CD4-positive, alpha-beta T cell (primary cell): ENCODE measurements around the gene PKIG. TPM values are rescaled to one million over a fixed set of nuclear protein-coding genes. Genes with fewer than 3 reads are reported as not detected.

Experiments used
- ATAC-seq: fragments of 200-7000 bp; cut with Tn5 transposase; one replicate; pipeline ENCODE4 v1.10.0; 2022; ENCODE audit warnings: mild to moderate bottlenecking; ENCODE audit not compliant: poor library complexity
- CTCF ChIA-PET: fragments of 350-600 bp; sonication (Branson Sonifier 250); formaldehyde crosslinking; loops from one replicate; lab custom pipeline; 2021; ENCODE audit warnings: antibody characterized with exemption, inconsistent platforms; lab: Charles Lee
- POLR2A ChIA-PET: fragments of 350-600 bp; sonication (Branson Sonifier 250); formaldehyde crosslinking; loops from one replicate; lab custom pipeline; 2021; ENCODE audit warnings: antibody characterized with exemption, inconsistent platforms; lab: Charles Lee
- DNase-seq, 14 experiments: peaks; one replicate each; pipeline ENCODE4 v3.0.0-alpha.2; 2013 to 2020; ENCODE audit warnings: mixed read lengths in 2 of 14
- H3K27ac ChIP-seq, 2 donors: one replicate each; pipeline versions ENCODE4 v1.5.1 to v1.7.0; 2013; ENCODE audit warnings: low read length in 2 of 2, low read depth in 1 of 2, mild to moderate bottlenecking in 1 of 2
- H3K27me3 ChIP-seq, 2 experiments: 1 replicate in 1 of 2; 2 replicates in 1 of 2; pipeline versions ENCODE4 v1.6.1 to v1.7.0; 2013; ENCODE audit warnings: low read length in 2 of 2, control low read depth in 1 of 2, mild to moderate bottlenecking in 1 of 2, moderate library complexity in 1 of 2; ENCODE audit not compliant: insufficient read depth in 2 of 2, control insufficient read depth in 1 of 2
- H3K36me3 ChIP-seq: one replicate; pipeline ENCODE4 v1.6.1; 2013; ENCODE audit warnings: low read length, control low read depth; ENCODE audit not compliant: insufficient read depth
- H3K4me1 ChIP-seq: one replicate; pipeline ENCODE4 v1.6.1; 2013; ENCODE audit warnings: low read length, control low read depth; ENCODE audit not compliant: insufficient read depth
- H3K4me3 ChIP-seq: one replicate; pipeline ENCODE4 v1.5.1; 2013; ENCODE audit warnings: mild to moderate bottlenecking, low read length, moderate library complexity
- H3K9me3 ChIP-seq, 2 experiments: 1 replicate in 1 of 2; 2 replicates in 1 of 2; pipeline versions ENCODE4 v1.6.1 to v1.7.0; 2013; ENCODE audit warnings: low read length in 2 of 2, mild to moderate bottlenecking in 2 of 2, control low read depth in 1 of 2, moderate library complexity in 1 of 2; ENCODE audit not compliant: control insufficient read depth in 1 of 2, insufficient read depth in 1 of 2
- H3K27ac Mint-ChIP-seq: one replicate; pipeline ENCODE4 v1.8.0; 2020; ENCODE audit warnings: mixed read lengths
- H3K27me3 Mint-ChIP-seq: one replicate; pipeline ENCODE4 v1.8.0; 2021; ENCODE audit warnings: mixed read lengths
- H3K36me3 Mint-ChIP-seq: one replicate; pipeline ENCODE4 v1.8.0; 2021; ENCODE audit warnings: low read depth, mixed read lengths
- H3K4me1 Mint-ChIP-seq: one replicate; pipeline ENCODE4 v1.8.0; 2021; ENCODE audit warnings: low read depth, mixed read lengths
- H3K4me3 Mint-ChIP-seq: one replicate; pipeline ENCODE4 v1.8.0; 2020; ENCODE audit warnings: mild to moderate bottlenecking, mixed read lengths
- H3K9me3 Mint-ChIP-seq: one replicate; pipeline ENCODE4 v1.8.0; 2020; ENCODE audit warnings: mixed read lengths
- intact Hi-C, 2 experiments: fragments of 100-400 bp; cut with DNase I in 1 of 2; cut with micrococcal nuclease in 1 of 2; formaldehyde crosslinking; loops; one replicate each; pipeline versions ENCODE4 v1.15.1 to v1.9.0; 2023 to 2025; cut with DNase I, micrococcal nuclease
- total RNA-seq, 174 experiments: library from RNA in 2 of 174; stranded (reverse) in 2 of 174; gene quantifications; one replicate each; pipeline ENCODE4 v1.2.3 and lab custom pipeline; 2021 to 2026
- TF ChIP-seq, protein P1 (sequence below): fragments of 200-600 bp; IDR thresholded peaks from one replicate; pipeline ENCODE4 v1.8.0; 2022; ENCODE audit warnings: antibody characterized with exemption, mild to moderate bottlenecking

Gene PKIG
- total RNA-seq, 2 experiments from 2014 or later = 1.7 to 2.4 TPM

DNA sequence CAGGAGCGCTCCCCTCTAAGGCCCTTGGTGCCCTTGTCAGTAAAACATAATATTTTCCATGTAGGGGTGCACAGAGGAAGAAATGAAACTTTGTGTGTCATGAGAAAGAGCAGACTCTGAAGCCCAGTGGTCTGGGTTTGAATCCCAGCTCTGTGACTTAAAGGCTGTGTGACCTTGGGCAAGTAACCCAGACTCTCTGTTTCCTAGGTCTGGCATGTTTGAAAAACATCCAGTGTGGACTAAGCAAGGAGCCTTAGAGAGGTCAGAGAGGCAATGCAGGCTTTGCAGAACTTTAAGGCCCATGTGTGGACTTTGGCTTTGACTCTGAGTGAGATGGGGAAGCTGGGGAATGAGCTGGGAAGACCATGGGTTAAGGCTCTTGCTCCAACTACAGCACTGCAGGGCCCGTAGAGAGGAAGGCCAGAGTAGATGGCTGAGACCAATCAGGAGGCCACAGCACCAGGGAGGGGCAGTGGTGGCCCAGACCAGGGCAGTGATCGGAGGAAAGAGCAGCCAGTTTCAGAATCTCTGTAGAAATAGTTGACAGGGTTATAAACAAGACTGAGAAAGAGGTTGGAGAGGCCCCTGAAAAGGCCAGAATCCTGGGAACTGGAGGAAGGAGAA, 50.9 kb downstream of the PKIG start:
- Mint-ChIP-seq H3K36me3 (peaks cover 86% of the 10 kb centered on the region), H3K4me3 (no peak overlapping the region), H3K27ac (no peak overlapping the region), H3K9me3 (no peaks in the 10 kb centered on the region), H3K27me3 (no peaks in the 10 kb centered on the region), H3K4me1 (no peaks in the 10 kb centered on the region)
- Histone ChIP-seq H3K36me3 (peaks cover 59% of the 10 kb centered on the region), H3K9me3 (peaks cover 0 to 6% of the 10 kb centered on the region in 2 experiments), H3K4me3 (no peak overlapping the region), H3K4me1 (no peaks in the 10 kb centered on the region), H3K27ac (no peak overlapping the region), H3K27me3 (no peaks in the 10 kb centered on the region)
- intact Hi-C loops = no loop called here
- ATAC-seq (no peak), DNase-seq (no peak)
- ChIA-PET CTCF (no interaction called here), POLR2A (no interaction called here)
- TF ChIP-seq, protein P1, sequence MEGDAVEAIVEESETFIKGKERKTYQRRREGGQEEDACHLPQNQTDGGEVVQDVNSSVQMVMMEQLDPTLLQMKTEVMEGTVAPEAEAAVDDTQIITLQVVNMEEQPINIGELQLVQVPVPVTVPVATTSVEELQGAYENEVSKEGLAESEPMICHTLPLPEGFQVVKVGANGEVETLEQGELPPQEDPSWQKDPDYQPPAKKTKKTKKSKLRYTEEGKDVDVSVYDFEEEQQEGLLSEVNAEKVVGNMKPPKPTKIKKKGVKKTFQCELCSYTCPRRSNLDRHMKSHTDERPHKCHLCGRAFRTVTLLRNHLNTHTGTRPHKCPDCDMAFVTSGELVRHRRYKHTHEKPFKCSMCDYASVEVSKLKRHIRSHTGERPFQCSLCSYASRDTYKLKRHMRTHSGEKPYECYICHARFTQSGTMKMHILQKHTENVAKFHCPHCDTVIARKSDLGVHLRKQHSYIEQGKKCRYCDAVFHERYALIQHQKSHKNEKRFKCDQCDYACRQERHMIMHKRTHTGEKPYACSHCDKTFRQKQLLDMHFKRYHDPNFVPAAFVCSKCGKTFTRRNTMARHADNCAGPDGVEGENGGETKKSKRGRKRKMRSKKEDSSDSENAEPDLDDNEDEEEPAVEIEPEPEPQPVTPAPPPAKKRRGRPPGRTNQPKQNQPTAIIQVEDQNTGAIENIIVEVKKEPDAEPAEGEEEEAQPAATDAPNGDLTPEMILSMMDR = no peak

DNA sequence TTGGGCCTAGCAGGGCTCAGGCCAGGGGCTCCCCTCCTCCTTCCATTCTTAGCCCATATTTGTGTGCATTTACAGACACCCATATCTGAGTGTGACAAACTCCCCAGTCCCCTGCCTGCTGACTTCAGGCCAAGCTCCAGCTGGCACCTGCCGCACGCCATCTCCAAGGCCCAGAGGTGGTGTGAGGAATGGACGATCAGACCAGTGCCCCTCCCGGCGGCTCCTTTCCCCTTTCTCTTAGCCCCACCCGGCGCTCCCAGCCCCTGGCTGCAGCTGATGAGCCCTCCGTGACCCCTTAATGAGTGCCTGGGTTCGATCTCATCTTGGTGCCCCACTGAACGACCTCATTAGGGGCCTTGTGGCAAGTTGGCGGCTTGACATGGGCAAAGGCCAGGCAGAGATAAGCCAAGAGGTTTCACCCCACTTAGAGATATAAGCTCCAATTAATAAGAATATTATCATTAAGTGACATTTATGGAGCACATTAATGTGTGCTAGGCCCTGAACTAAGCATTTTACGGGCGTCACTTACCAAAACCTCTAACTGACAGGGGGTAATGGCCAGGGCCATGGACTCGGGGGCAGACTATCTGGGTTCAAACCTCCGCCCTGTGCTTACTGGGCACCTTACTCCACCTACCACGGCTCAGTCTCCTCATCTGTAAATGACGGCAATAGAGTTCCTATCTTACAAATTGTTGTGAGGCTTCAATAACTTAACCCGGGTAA, 51.7 kb downstream of the PKIG start:
- Histone ChIP-seq H3K27me3 (no peaks in the 10 kb centered on the region), H3K27ac (no peak overlapping the region), H3K4me3 (no peak overlapping the region), H3K9me3 (peaks cover 0 to 6% of the 10 kb centered on the region in 2 experiments), H3K4me1 (no peaks in the 10 kb centered on the region), H3K36me3 (peaks cover 52% of the 10 kb centered on the region)
- Mint-ChIP-seq H3K4me3 (no peak overlapping the region), H3K36me3 (peaks cover 86% of the 10 kb centered on the region), H3K27me3 (no peaks in the 10 kb centered on the region), H3K4me1 (peaks cover 5% of the 10 kb centered on the region), H3K9me3 (no peaks in the 10 kb centered on the region), H3K27ac (no peak overlapping the region)
- intact Hi-C loops = no loop called here
- ATAC-seq (no peak), DNase-seq (no peak)
- CTCF ChIA-PET = no interaction called here
- POLR2A ChIA-PET = no interaction called here
- TF ChIP-seq, protein P1 = no peak

DNA sequence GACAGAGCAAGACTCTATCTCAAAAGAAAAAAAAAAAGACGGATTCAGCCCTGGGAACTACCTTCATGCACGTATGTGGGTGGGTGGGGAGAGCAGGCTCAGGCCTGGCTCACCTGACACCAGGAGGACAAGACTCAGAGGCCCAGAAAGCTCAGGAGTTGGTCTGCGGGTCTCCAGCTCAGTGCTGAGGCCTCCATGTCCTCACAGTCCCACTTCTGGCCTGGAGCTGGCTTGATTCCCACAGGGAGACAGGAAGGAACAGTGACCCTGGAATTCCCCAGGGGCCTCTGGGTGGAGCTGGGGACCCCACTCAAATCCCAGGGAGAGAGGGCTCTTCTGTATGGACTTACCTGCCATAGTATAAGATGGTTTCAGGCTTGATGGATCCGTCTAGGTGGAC, 53.5 kb downstream of the PKIG start:
- POLR2A ChIA-PET = no interaction called here

More for the DNA sequence above, 53.5 kb downstream of the PKIG start:
- Histone ChIP-seq H3K4me1 (peaks cover 3% of the 10 kb centered on the region), H3K9me3 (peaks cover 0 to 9% of the 10 kb centered on the region in 2 experiments), H3K36me3 (peaks cover 52% of the 10 kb centered on the region), H3K4me3 (no peak overlapping the region), H3K27me3 (no peaks in the 10 kb centered on the region), H3K27ac (no peak overlapping the region)
- H3K9me3 Mint-ChIP-seq = no peaks in the 10 kb centered on the region
- intact Hi-C loops = no loop called here
- no peak overlapping the region for H3K27ac Mint-ChIP-seq
- TF ChIP-seq, protein P1 = no peak
- no peak overlapping the region for H3K4me3 Mint-ChIP-seq
- CTCF ChIA-PET = no interaction called here
- no peaks in the 10 kb centered on the region for H3K27me3 Mint-ChIP-seq
- H3K36me3 Mint-ChIP-seq = peaks cover 89% of the 10 kb centered on the region
- no peak for DNase-seq
- no peak for ATAC-seq
- peaks cover 11% of the 10 kb centered on the region for H3K4me1 Mint-ChIP-seq
